GM18520 (cell line): ENCODE measurements around the gene C17orf75.
"Not testable (repeated sequence)": the region's sequence is repeated elsewhere in the genome, so short reads cannot be mapped to it uniquely, and the experiment has no call there.

ENCODE experiments used
- ATAC-seq: cut with Tn5 transposase; IDR thresholded peaks from one replicate; pipeline ENCODE4 v1.9.1; 2021; ENCODE audit not compliant: unreplicated experiment

C17orf75 gene

GRCh38 chr17:32345951-32346600 is 4.1 kb upstream of the C17orf75 start:
- ATAC-seq = no peak

- ATAC-seq = no peak
Measured at GRCh38 chr17:32342603-32343325, 791 bp upstream of the C17orf75 start.

- ATAC-seq = peak; percentile 12
Measured at GRCh38 chr17:32341141-32341856, 674 bp downstream of the C17orf75 start.

GRCh38 chr17:32335687-32336086 is 6.3 kb downstream of the C17orf75 start:
- ATAC-seq = no peak

- no peak for ATAC-seq
Measured at GRCh38 chr17:32335046-32335445, 6.9 kb downstream of the C17orf75 start.

GRCh38 chr17:32333187-32333586 is 8.8 kb downstream of the C17orf75 start:
- ATAC-seq = no peak

GRCh38 chr17:32331243-32332040 is 10.5 kb downstream of the C17orf75 start:
- ATAC-seq = no peak

GRCh38 chr17:32330147-32330546 is 11.8 kb downstream of the C17orf75 start:
- ATAC-seq = no peak

GRCh38 chr17:32327911-32328310 is 14.1 kb downstream of the C17orf75 start:
- ATAC-seq = no peak

- no peak for ATAC-seq
Measured at GRCh38 chr17:32323811-32324491, 18.0 kb downstream of the C17orf75 start.

- ATAC-seq = no peak
Measured at GRCh38 chr17:32323046-32323445, 18.9 kb downstream of the C17orf75 start.

GRCh38 chr17:32320847-32321246 is 21.1 kb downstream of the C17orf75 start:
- no peak for ATAC-seq

- ATAC-seq = not testable (repeated sequence)
Measured at GRCh38 chr17:32320080-32320479, 21.9 kb downstream of the C17orf75 start.

GRCh38 chr17:32319548-32319905 is 22.4 kb downstream of the C17orf75 start:
- ATAC-seq = no peak

- ATAC-seq = no peak
Measured at GRCh38 chr17:32318071-32318470, 23.9 kb downstream of the C17orf75 start.

- ATAC-seq = no peak
Measured at GRCh38 chr17:32317353-32317752, 24.6 kb downstream of the C17orf75 start.

- not testable (repeated sequence) for ATAC-seq
Measured at GRCh38 chr17:32316653-32317052, 25.3 kb downstream of the C17orf75 start.

GRCh38 chr17:32315171-32315570 is 26.8 kb downstream of the C17orf75 start:
- no peak for ATAC-seq

- no peak for ATAC-seq
Measured at GRCh38 chr17:32314636-32315035, 27.3 kb downstream of the C17orf75 start.

GRCh38 chr17:32311028-32311536 is 30.9 kb downstream of the C17orf75 start:
- no peak for ATAC-seq
